Bronchial epithelial cell (primary cell): ENCODE data around the gene SUMF1. TPM values are rescaled to one million over a fixed set of nuclear protein-coding genes. Genes with fewer than 3 reads are reported as not detected.

ENCODE experiments used
- DNase-seq: peaks from one replicate; pipeline ENCODE4 v3.0.0-alpha.2; 2010; ENCODE audit warnings: low read depth
- FAIRE-seq: peaks from 2 replicates; lab custom pipeline; 2011; peaks lifted over from hg19 to GRCh38; lab: Jason Lieb, UNC
- H3K27me3 ChIP-seq: 2 replicates; pipeline ENCODE4 v1.5.1; 2011; ENCODE audit warnings: low read length; ENCODE audit not compliant: control insufficient read depth, insufficient read depth
- H3K36me3 ChIP-seq: 2 replicates; pipeline ENCODE4 v1.5.1; 2011; ENCODE audit warnings: low read length; ENCODE audit not compliant: control insufficient read depth, insufficient read depth
- H3K4me3 ChIP-seq: 2 replicates; pipeline ENCODE4 v1.5.1; 2011; ENCODE audit warnings: mild to moderate bottlenecking, low read depth, low read length, control low read depth
- CTCF ChIP-seq: IDR thresholded peaks from 2 replicates; pipeline ENCODE4 v1.5.1; 2011; ENCODE audit warnings: mild to moderate bottlenecking, moderate library complexity, low read length, control low read depth, inconsistent platforms; ENCODE audit not compliant: insufficient read depth, severe bottlenecking
- total RNA-seq: library from RNA; depleted of rRNA; stranded (reverse); fragments of >200 nt; gene quantifications from 2 replicates; pipeline ENCODE4 v1.2.1, GENCODE V29; 2014

SUMF1 gene
- total RNA-seq, 1 donor from 2014 or later = 44.5 TPM

GRCh38 chr3:4338751-4339150, 128.3 kb downstream of the SUMF1 start:
- TF ChIP-seq CTCF = no peak
- no peak for FAIRE-seq

DNA sequence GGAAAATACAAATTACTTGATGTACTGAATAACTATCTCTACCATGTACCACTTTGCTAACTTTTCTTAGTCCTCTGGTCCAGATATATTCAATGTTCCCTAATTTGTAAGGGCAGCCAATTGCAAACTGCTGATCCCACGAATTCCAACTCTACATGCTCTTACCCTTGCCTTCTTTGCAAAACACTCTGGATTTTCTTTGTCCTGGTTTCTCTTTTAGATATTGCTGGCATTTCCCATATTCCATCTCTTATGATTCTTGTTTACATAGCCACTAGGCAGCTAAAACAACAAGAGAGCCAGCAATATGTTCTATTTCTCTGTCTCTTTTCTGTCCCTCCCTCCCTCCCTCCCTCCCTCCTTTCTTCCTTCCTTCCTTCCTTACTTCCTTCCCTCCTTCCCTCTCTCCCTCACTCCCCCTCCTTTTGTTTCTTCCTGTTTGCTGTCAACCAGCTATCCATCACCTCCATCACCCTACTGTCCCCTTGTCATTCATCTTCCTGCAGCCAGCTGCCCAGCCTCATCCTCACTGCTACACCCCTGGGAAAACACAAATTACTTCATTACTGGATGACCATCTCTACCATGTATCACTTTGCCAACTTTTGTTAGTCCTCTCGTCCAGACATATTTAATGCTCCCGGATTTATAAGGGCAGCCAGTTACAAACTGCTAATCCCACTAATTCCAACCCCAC, 130.1 kb downstream of the SUMF1 start:
- FAIRE-seq (no peak), DNase-seq (no peak)
- TF ChIP-seq CTCF = no peak
- no peaks in the 10 kb centered on the region for H3K27me3 ChIP-seq
- H3K36me3 ChIP-seq = no peaks in the 10 kb centered on the region
- no peak overlapping the region for H3K4me3 ChIP-seq

More at GRCh38 chr3:4338751-4339150, 128.3 kb downstream of the SUMF1 start:
- Histone ChIP-seq H3K36me3 (no peaks in the 10 kb centered on the region), H3K4me3 (no peak overlapping the region), H3K27me3 (no peaks in the 10 kb centered on the region)
- DNase-seq = no peak

GRCh38 chr3:4335840-4336562, 131.1 kb downstream of the SUMF1 start:
- TF ChIP-seq CTCF = no peak
- FAIRE-seq = no peak

GRCh38 chr3:4334548-4334947, 132.5 kb downstream of the SUMF1 start:
- Histone ChIP-seq H3K36me3 (no peaks in the 10 kb centered on the region), H3K27me3 (no peaks in the 10 kb centered on the region), H3K4me3 (no peak overlapping the region)
- FAIRE-seq (no peak), DNase-seq (no peak)
- TF ChIP-seq CTCF = no peak

More at GRCh38 chr3:4335840-4336562, 131.1 kb downstream of the SUMF1 start:
- H3K27me3 ChIP-seq = no peaks in the 10 kb centered on the region
- H3K36me3 ChIP-seq = no peaks in the 10 kb centered on the region
- H3K4me3 ChIP-seq = no peak overlapping the region
- DNase-seq = no peak

DNA sequence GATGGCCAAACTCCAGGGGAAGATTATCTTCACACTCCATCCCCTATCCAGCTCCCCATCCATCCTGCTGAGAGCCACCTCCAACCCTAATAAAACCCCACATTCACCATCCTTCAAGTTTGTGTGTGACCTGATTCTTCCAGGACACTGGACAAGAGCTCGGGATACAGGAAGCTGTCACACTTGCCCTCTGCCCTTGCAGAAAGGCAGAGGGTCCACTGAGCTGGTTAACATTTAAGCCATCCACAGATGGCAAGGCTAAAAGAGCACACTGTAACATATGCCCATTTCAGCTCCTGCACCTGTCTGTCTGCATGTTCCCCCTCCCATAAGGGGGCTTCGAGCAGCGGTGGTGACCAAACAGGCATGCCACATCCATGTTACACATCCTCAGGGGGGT, 134.1 kb downstream of the SUMF1 start:
- no peak for FAIRE-seq
- DNase-seq = no peak
- Histone ChIP-seq H3K27me3 (no peaks in the 10 kb centered on the region), H3K4me3 (no peak overlapping the region), H3K36me3 (no peaks in the 10 kb centered on the region)
- TF ChIP-seq CTCF = no peak

DNA sequence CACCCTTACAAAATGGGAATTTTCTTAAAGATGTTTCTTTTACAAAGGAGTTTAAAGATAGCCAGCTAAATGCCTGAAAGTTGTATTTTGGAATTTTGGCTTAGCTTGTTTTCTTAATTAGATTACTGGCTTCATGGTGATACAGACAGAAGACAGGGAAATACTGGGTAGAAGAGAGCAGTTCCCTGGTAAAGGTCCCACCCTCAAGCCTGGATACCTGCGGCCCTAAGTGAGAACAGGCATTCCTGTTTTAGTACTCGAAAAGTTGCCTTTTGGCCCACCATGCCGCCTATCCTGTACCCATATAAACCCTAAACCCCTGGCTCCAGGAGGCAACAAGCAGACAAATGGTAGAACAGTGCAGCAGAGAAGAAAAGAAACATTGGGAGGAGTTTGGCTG, 134.5 kb downstream of the SUMF1 start:
- Histone ChIP-seq H3K4me3 (no peak overlapping the region), H3K36me3 (no peaks in the 10 kb centered on the region), H3K27me3 (no peaks in the 10 kb centered on the region)
- DNase-seq (no peak), FAIRE-seq (no peak)
- TF ChIP-seq CTCF = no peak
